Measurements from ENCODE around the gene FHAD1.

- no peak for TF ChIP-seq MAX (IDR thresholded peaks at IDR 0.05; ENCODE audit: low read depth, low read length)
- TF ChIP-seq, protein P1, sequence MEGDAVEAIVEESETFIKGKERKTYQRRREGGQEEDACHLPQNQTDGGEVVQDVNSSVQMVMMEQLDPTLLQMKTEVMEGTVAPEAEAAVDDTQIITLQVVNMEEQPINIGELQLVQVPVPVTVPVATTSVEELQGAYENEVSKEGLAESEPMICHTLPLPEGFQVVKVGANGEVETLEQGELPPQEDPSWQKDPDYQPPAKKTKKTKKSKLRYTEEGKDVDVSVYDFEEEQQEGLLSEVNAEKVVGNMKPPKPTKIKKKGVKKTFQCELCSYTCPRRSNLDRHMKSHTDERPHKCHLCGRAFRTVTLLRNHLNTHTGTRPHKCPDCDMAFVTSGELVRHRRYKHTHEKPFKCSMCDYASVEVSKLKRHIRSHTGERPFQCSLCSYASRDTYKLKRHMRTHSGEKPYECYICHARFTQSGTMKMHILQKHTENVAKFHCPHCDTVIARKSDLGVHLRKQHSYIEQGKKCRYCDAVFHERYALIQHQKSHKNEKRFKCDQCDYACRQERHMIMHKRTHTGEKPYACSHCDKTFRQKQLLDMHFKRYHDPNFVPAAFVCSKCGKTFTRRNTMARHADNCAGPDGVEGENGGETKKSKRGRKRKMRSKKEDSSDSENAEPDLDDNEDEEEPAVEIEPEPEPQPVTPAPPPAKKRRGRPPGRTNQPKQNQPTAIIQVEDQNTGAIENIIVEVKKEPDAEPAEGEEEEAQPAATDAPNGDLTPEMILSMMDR (IDR thresholded peaks at IDR 0.05; ENCODE audit: low read depth, low read length) = no peak
- no peak for TF ChIP-seq POLR2A (IDR thresholded peaks at IDR 0.05; ENCODE audit: extremely low read depth, insufficient read length)
- no peak for TF ChIP-seq MYC (IDR thresholded peaks at IDR 0.05; ENCODE audit: low read depth, low read length)
Observed at GRCh38 chr1:15310544-15310943, 63.5 kb downstream of the FHAD1 start.
